Amniotic stem cell (primary cell): Measurements from ENCODE around the gene ADAMTS9.

Experiments used
- DNase-seq: peaks from one replicate; lab custom pipeline; 2025; lab: John Stamatoyannopoulos, UW

ADAMTS9 gene, protein sequence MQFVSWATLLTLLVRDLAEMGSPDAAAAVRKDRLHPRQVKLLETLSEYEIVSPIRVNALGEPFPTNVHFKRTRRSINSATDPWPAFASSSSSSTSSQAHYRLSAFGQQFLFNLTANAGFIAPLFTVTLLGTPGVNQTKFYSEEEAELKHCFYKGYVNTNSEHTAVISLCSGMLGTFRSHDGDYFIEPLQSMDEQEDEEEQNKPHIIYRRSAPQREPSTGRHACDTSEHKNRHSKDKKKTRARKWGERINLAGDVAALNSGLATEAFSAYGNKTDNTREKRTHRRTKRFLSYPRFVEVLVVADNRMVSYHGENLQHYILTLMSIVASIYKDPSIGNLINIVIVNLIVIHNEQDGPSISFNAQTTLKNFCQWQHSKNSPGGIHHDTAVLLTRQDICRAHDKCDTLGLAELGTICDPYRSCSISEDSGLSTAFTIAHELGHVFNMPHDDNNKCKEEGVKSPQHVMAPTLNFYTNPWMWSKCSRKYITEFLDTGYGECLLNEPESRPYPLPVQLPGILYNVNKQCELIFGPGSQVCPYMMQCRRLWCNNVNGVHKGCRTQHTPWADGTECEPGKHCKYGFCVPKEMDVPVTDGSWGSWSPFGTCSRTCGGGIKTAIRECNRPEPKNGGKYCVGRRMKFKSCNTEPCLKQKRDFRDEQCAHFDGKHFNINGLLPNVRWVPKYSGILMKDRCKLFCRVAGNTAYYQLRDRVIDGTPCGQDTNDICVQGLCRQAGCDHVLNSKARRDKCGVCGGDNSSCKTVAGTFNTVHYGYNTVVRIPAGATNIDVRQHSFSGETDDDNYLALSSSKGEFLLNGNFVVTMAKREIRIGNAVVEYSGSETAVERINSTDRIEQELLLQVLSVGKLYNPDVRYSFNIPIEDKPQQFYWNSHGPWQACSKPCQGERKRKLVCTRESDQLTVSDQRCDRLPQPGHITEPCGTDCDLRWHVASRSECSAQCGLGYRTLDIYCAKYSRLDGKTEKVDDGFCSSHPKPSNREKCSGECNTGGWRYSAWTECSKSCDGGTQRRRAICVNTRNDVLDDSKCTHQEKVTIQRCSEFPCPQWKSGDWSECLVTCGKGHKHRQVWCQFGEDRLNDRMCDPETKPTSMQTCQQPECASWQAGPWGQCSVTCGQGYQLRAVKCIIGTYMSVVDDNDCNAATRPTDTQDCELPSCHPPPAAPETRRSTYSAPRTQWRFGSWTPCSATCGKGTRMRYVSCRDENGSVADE (N-terminal part only)

GRCh38 chr3:64687781-64688604 is at the start of gene ADAMTS9:
TSS of gene ADAMTS9 (minus strand) at chr3:64688000. CDS start at chr3:64687657, 343 bp downstream.
- no peak for DNase-seq

DNA sequence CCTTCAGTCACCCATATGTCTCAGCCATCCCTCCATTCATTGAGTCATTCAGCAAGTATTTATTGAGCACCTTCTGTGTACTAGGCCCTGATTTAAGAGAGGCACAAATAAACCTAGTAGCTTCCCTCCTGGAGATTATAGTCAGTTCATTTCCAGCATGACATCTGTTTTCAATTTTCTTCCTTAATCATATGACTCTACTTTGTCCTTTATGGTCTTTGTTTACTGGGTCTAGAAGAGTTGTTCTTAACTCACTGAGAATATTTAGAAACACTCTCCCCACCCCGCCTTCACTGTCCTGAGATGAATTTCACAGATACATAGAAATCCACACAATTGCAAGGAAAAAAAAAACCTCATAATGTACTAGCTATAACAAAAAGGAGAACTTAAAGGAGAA is 44.8 kb upstream of the ADAMTS9 start:
- DNase-seq, result no peak

DNA sequence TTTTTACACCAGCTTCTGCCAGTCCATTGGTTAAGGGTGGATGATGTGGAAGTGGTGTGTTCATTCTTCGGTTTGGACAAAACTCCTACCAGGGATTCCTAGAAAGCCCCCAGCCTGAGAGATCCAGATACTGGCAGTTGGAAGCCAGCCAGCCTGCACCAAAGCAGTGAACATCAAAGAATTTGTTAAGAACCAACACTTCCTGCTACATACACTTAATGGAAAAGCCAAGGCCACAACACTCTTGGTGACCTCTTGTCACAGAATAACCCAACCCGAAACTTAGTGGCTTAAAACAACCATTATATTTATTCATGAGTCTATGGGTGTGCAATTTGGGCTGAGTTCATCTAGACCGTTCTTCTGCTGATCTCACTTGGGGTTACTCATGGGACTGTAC is 42.9 kb upstream of the ADAMTS9 start:
- DNase-seq, result no peak

- no peak for DNase-seq
Observed at GRCh38 chr3:64728994-64729393, 41.2 kb upstream of the ADAMTS9 start.

GRCh38 chr3:64728428-64728827 is 40.6 kb upstream of the ADAMTS9 start:
- no peak for DNase-seq

DNA sequence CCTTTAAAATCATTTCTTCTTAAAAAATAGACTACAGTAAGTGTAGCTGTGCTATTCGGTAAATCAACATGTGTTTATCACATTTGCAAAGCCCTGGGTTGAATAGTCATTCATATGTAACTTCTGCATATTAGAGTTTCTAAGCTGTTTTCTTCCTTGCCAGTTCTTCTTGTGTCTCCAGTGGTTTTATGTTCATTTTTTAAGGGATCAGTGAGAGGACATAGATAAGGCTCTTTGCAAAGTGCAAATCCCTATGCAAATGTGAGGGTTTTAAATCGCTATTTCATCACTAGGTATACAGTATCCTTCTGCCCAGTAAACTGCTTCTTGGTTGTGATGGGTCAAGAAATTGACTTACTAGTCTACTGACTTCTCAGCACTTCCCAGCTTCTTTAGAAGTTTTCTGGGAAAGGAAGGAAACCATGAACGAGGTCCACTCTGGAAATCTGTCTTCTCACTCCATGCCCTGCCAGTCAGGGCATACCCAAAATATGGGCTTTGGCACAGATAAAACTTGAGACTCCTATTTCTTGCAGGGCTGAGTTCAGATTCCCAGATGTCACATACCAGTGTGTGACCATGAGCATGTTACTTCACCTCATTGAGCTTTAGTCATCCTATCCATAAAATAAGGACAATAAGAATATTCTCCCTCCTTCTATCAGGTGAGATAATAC is 38.8 kb upstream of the ADAMTS9 start:
- DNase-seq, result no peak

DNA sequence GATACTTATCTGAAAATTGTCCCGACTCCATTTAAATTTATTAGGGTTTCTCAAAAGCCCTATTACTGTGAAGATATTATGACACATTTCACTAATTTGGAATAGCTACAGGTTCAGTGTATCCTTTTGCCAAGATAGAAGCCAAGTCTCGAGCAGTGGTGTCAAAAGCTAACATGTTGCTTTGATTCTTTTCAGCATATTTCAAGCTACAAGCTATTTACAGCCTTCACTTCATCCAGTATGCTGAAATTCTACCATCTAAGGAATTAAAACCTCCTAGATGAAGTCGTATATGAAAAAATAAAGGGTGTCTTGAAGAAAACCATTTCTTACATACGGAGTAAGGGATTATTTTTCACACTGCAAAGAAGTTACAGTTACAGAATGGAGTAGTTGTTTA is 31.2 kb upstream of the ADAMTS9 start:
- no peak for DNase-seq

DNA sequence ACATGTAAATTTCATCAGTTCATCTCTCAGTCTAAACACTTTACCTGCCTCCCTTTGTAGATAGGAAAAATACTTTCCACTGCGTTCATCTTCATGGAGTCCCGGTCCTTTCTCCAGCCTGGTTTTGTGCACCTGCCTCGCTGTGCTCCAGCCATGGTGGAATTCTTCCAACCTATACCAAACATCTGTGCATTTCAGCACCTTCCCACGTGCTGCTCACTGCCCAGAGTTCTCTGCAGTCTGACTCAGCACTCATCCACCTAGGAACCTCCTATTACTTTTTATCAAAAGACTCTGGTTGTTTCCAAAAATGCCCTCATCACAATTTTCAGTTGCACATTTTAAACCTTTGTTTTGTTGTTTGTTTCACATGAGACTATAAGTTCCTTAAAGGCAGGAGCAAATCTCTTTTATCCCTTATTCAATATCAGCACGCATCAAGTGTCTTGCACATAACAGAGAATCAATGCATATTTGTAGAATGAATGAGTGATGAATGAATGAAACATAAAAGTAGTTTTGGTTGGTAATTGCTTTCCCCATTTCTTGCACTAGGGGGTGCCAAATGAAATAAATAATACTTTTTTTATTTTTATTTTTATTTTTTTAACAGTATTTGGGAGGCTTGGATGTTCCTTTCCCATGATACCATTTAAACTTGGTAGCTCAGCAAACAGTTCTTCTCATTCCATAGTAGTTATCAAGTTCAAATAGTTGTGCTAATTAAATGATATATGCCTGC is 30.2 kb upstream of the ADAMTS9 start:
- no peak for DNase-seq

- DNase-seq, result no peak
Observed at GRCh38 chr3:64717411-64717810, 29.6 kb upstream of the ADAMTS9 start.

DNA sequence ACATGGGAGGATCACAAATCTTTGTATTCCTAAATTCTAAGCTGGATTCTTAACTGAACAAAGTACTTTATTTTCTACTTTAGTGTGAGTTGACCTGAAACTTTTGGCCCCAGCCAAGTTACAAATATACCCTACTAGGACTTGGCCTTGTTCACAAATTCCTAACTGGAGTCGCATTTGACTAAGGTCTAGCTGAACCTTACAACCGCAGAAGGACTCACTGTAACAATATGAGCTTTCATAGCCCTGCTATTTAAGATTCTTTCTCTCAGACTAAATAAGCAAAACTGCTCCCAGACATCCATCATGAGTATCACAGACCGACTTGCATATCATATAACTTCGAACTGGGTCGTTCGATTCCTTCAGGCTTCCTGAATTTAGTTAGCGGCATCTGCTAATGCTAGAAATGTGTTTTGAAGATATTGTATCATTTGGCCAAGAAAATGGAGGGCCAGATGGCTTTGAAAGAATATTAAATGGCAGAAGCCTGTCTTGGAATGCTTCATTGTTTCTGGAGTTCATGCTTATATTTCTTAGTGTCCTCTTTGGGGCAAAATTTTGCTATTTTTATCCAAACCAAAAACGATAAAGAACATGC is 28.4 kb upstream of the ADAMTS9 start:
- no peak for DNase-seq

DNA sequence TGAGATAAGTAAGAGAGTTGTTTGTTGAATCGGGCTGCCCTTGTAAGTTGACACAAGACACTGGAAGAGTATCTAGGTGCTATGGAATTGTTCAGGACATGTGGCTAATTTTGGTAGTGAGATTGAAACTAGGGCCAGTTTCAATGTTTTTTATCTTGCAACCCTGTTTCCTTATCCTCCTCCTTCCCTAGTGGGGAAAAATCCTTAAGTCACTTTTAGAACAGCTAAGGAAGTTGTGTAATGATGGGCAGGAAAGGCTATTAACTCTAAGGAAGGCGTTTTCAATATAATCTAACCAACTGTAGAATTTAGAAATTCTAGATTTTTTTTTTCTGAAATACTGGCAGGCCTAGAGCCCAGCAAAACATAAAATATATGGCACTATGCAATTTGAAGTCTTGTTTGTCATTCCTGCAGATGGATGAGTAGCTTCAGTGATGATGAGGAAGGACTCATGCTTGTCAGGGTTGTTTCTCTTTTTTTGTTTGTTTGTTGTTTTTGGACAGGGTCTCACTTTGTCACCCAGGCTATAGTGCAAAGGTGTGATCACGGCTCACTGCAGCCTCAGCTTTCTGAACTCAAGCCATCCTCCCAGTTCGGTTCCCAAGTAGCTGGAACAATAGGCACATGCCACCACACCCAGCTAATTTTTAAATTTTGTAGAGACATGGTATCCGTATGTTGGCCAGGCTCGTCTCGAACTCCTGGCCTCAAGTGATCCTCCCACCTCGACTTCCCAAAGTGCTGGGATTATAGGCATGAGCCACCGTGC is 27.6 kb upstream of the ADAMTS9 start:
- no peak for DNase-seq

DNA sequence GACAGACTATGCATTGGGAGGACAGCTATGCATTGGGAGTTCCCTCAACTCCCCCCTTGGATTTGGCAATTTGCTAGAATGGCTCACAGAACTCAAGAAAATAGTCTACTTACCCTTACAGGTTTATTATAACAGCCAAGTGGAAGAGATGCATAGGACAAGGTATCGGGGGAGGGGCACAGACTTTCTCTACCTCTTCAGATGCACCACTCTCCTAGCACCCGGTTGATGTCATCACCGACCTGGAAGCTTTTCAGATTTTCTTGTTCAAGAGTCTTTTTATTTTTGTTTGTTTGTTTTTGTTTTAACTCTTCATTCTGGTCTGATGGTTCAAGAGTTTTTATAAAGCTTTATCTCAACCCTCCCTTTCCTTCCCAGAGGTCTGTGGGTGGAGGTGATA is 20.7 kb upstream of the ADAMTS9 start:
- DNase-seq, result no peak

DNA sequence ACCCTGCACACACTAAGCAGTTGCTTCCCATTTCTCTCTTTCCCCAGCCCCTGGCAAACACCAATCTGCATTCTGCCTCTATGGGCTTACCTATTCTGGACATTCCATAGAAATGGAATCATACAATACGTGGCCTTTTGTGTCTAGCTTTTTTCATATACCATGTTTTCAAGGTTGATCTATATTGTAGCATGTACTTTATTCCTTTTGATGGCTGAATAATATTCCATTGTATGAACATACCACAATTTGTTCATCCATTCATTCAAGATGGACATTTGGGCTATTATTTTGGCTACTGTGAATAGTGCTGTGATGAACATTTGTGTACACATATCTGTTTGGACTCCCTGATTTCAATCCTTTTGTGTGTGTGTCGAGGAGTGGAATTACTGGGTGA is 18.1 kb upstream of the ADAMTS9 start:
- DNase-seq, result no peak

GRCh38 chr3:64696896-64697295 is 9.1 kb upstream of the ADAMTS9 start:
- no peak for DNase-seq

GRCh38 chr3:64694114-64694513 is 6.3 kb upstream of the ADAMTS9 start:
- no peak for DNase-seq

GRCh38 chr3:64693031-64693430 is 5.2 kb upstream of the ADAMTS9 start:
- no peak for DNase-seq

DNA sequence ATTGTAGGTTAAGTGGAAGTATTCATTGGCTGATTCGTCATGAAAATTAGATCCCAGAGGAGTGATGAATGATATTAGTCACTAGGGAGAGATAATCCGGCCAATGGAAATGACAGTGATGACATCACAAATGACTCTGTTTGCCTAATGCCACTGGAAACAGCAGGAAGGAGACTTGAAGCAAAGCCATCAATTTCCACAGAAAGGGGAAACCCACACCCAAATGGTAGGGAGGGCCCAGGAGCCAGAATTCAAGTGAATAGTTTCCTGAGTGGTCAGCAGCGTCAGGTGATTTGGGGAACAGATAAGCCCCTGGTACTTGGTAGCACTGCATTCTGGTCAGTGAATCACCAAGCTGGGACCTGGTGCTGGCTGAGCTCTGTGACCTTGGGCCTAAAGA is 3.3 kb upstream of the ADAMTS9 start:
- DNase-seq, result no peak

GRCh38 chr3:64687086-64687780 is 567 bp downstream of the ADAMTS9 start:
- no peak for DNase-seq
